ENCODE measurements around the gene ZNF786.

The ZNF786 gene

DNA sequence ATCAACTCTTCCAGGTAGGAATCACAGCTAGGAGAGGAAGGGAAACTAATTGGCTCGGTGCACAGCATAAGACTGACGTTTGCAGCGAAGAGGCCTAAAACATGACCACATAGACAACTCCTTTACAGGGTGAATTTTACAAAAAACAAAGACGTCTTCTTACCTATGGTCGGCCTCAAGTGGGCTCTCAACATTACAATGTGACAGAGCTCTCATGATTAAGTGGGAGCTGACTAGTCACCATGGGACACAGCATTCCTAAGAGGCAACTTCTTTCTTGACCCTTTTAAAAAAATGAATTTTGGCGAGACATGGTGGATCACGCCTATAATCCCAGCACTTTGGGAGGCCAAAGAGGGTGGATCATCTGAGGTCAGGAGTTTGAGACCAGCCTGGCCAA lies 66.9 kb downstream of the ZNF786 start:
- ATAC-seq: no peak
- TF ChIP-seq, protein P1, sequence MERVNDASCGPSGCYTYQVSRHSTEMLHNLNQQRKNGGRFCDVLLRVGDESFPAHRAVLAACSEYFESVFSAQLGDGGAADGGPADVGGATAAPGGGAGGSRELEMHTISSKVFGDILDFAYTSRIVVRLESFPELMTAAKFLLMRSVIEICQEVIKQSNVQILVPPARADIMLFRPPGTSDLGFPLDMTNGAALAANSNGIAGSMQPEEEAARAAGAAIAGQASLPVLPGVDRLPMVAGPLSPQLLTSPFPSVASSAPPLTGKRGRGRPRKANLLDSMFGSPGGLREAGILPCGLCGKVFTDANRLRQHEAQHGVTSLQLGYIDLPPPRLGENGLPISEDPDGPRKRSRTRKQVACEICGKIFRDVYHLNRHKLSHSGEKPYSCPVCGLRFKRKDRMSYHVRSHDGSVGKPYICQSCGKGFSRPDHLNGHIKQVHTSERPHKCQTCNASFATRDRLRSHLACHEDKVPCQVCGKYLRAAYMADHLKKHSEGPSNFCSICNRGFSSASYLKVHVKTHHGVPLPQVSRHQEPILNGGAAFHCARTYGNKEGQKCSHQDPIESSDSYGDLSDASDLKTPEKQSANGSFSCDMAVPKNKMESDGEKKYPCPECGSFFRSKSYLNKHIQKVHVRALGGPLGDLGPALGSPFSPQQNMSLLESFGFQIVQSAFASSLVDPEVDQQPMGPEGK (CRISPR knock-in tag; IDR thresholded peaks at IDR 0.05; ENCODE audit: borderline replicate concordance): no peak
- no peak for TF ChIP-seq BACH2 (CRISPR knock-in tag; IDR thresholded peaks at IDR 0.05; ENCODE audit: borderline replicate concordance)
- no peak for TF ChIP-seq ZFP3 (CRISPR knock-in tag; IDR thresholded peaks at IDR 0.05)
- no peak for TF ChIP-seq ZNF565 (CRISPR knock-in tag; conservative IDR thresholded peaks at IDR 0.05; ENCODE audit: low read depth)
- no peak for TF ChIP-seq GLIS3 (CRISPR knock-in tag; IDR thresholded peaks at IDR 0.05)
- no peak for TF ChIP-seq ZNF8 (CRISPR knock-in tag; IDR thresholded peaks at IDR 0.05)
- no peak for TF ChIP-seq TCF4 (CRISPR knock-in tag; IDR thresholded peaks at IDR 0.05; ENCODE audit: borderline replicate concordance)
- TF ChIP-seq, protein P2, sequence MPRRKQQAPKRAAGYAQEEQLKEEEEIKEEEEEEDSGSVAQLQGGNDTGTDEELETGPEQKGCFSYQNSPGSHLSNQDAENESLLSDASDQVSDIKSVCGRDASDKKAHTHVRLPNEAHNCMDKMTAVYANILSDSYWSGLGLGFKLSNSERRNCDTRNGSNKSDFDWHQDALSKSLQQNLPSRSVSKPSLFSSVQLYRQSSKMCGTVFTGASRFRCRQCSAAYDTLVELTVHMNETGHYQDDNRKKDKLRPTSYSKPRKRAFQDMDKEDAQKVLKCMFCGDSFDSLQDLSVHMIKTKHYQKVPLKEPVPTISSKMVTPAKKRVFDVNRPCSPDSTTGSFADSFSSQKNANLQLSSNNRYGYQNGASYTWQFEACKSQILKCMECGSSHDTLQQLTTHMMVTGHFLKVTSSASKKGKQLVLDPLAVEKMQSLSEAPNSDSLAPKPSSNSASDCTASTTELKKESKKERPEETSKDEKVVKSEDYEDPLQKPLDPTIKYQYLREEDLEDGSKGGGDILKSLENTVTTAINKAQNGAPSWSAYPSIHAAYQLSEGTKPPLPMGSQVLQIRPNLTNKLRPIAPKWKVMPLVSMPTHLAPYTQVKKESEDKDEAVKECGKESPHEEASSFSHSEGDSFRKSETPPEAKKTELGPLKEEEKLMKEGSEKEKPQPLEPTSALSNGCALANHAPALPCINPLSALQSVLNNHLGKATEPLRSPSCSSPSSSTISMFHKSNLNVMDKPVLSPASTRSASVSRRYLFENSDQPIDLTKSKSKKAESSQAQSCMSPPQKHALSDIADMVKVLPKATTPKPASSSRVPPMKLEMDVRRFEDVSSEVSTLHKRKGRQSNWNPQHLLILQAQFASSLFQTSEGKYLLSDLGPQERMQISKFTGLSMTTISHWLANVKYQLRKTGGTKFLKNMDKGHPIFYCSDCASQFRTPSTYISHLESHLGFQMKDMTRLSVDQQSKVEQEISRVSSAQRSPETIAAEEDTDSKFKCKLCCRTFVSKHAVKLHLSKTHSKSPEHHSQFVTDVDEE (CRISPR knock-in tag; IDR thresholded peaks at IDR 0.05): no peak
- TF ChIP-seq ARNTL (CRISPR knock-in tag; IDR thresholded peaks at IDR 0.05; ENCODE audit: borderline replicate concordance, low read depth): no peak
- TF ChIP-seq ZFP30 (CRISPR knock-in tag; IDR thresholded peaks at IDR 0.05): no peak

DNA sequence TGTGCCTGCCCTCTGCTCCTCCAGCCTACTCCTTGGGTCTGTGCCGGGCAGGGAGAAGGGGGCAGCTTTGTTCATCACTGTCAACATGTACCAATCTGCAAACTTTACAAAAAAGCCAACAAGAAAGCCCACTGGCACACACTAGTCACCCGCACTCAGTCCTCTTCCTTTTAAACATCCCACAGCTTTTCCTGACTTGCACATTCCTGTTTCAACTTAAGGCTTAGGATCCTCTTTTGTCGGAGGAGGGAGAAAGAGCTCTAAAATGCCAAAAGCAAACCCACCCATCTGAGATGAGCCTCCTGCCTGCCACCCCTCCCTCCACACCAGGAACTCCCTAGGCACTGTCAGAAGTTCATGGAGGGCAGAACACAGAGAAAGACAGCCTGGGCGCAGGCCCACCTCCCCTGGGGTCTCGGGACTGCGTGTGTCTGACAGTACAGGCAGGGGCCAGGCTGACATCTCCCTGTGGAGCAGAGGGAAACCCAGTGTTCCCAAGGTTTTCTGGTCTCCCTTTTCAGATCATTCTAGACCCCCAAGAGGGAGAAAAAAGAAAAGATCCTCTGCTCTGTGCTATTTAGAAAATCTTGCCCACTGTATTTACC lies 67.7 kb downstream of the ZNF786 start:
- no peak for ATAC-seq
- TF ChIP-seq ZNF70 (CRISPR knock-in tag; IDR thresholded peaks at IDR 0.05) (no peak), TOX (CRISPR knock-in tag; IDR thresholded peaks at IDR 0.05; ENCODE audit: borderline replicate concordance) (no peak), ZC3H10 (CRISPR knock-in tag; IDR thresholded peaks at IDR 0.05) (no peak), ZNF565 (CRISPR knock-in tag; conservative IDR thresholded peaks at IDR 0.05; ENCODE audit: low read depth) (no peak), ESRRG (CRISPR knock-in tag; IDR thresholded peaks at IDR 0.05) (no peak), ZNF8 (CRISPR knock-in tag; IDR thresholded peaks at IDR 0.05) (no peak), ZFP3 (CRISPR knock-in tag; IDR thresholded peaks at IDR 0.05) (no peak), RARB (CRISPR knock-in tag; IDR thresholded peaks at IDR 0.05) (no peak), PPARA (CRISPR knock-in tag; IDR thresholded peaks at IDR 0.05; ENCODE audit: borderline replicate concordance) (no peak), OSR1 (CRISPR knock-in tag; IDR thresholded peaks at IDR 0.05) (no peak), CSDC2 (CRISPR knock-in tag; IDR thresholded peaks at IDR 0.05) (no peak), ZFP30 (CRISPR knock-in tag; IDR thresholded peaks at IDR 0.05) (no peak), ISL1 (CRISPR knock-in tag; IDR thresholded peaks at IDR 0.05) (no peak), TCF4 (CRISPR knock-in tag; IDR thresholded peaks at IDR 0.05; ENCODE audit: borderline replicate concordance) (no peak), BACH2 (CRISPR knock-in tag; IDR thresholded peaks at IDR 0.05; ENCODE audit: borderline replicate concordance) (no peak), ARNTL (CRISPR knock-in tag; IDR thresholded peaks at IDR 0.05; ENCODE audit: borderline replicate concordance, low read depth) (no peak), SNAI2 (CRISPR knock-in tag; IDR thresholded peaks at IDR 0.05) (no peak), GLIS3 (CRISPR knock-in tag; IDR thresholded peaks at IDR 0.05) (no peak)
- TF ChIP-seq, protein P3, sequence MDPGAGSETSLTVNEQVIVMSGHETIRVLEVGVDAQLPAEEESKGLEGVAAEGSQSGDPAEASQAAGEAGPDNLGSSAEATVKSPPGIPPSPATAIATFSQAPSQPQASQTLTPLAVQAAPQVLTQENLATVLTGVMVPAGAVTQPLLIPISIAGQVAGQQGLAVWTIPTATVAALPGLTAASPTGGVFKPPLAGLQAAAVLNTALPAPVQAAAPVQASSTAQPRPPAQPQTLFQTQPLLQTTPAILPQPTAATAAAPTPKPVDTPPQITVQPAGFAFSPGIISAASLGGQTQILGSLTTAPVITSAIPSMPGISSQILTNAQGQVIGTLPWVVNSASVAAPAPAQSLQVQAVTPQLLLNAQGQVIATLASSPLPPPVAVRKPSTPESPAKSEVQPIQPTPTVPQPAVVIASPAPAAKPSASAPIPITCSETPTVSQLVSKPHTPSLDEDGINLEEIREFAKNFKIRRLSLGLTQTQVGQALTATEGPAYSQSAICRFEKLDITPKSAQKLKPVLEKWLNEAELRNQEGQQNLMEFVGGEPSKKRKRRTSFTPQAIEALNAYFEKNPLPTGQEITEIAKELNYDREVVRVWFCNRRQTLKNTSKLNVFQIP (CRISPR knock-in tag; IDR thresholded peaks at IDR 0.05; ENCODE audit: borderline replicate concordance, low read depth): no peak
- TF ChIP-seq, protein P4, sequence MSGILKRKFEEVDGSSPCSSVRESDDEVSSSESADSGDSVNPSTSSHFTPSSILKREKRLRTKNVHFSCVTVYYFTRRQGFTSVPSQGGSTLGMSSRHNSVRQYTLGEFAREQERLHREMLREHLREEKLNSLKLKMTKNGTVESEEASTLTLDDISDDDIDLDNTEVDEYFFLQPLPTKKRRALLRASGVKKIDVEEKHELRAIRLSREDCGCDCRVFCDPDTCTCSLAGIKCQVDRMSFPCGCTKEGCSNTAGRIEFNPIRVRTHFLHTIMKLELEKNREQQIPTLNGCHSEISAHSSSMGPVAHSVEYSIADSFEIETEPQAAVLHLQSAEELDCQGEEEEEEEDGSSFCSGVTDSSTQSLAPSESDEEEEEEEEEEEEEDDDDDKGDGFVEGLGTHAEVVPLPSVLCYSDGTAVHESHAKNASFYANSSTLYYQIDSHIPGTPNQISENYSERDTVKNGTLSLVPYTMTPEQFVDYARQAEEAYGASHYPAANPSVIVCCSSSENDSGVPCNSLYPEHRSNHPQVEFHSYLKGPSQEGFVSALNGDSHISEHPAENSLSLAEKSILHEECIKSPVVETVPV (CRISPR knock-in tag; IDR thresholded peaks at IDR 0.05): no peak

DNA sequence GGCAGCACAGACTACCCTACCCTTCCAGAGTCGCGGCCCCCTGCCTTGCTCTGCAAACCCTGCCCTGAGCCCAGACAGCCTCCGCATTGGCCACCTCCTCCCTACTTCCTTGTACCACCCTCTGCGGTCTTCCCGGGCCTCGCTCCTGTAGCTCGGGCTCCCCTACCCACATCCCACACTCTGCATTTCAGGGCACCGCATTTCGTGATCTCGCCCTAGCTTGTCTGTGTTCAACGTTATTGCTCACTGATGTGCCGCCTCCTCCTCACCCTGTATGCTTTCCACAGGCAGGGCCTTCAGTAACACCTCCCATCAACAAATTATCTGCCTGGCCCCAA lies 68.8 kb downstream of the ZNF786 start:
- ATAC-seq: no peak
- TF ChIP-seq TOX (CRISPR knock-in tag; IDR thresholded peaks at IDR 0.05; ENCODE audit: borderline replicate concordance) (no peak), SNAI2 (CRISPR knock-in tag; IDR thresholded peaks at IDR 0.05) (no peak), CSDC2 (CRISPR knock-in tag; IDR thresholded peaks at IDR 0.05) (no peak), ZFP30 (CRISPR knock-in tag; IDR thresholded peaks at IDR 0.05) (no peak), RARB (CRISPR knock-in tag; IDR thresholded peaks at IDR 0.05) (no peak), ISL1 (CRISPR knock-in tag; IDR thresholded peaks at IDR 0.05) (no peak), ZFP3 (CRISPR knock-in tag; IDR thresholded peaks at IDR 0.05) (no peak), ESRRG (CRISPR knock-in tag; IDR thresholded peaks at IDR 0.05) (no peak)
- TF ChIP-seq, protein P3 (CRISPR knock-in tag; IDR thresholded peaks at IDR 0.05; ENCODE audit: borderline replicate concordance, low read depth): no peak
- TF ChIP-seq, protein P2 (CRISPR knock-in tag; IDR thresholded peaks at IDR 0.05): no peak
- TF ChIP-seq, protein P1 (CRISPR knock-in tag; IDR thresholded peaks at IDR 0.05; ENCODE audit: borderline replicate concordance): no peak

Data from SK-N-SH treated with all-trans-retinoic acid at 6 μM for 48 hours (cell line).